ENCODE data around the gene IPCEF1. TPM values are rescaled to one million over a fixed set of nuclear protein-coding genes. Genes with fewer than 3 reads are reported as not detected.
A peak's percentile ranks its signal among the peaks of the same experiment; 100 is the strongest.

The IPCEF1 gene
- total RNA-seq, 6 experiments from 2014 or later, result 0.31 TPM; not detected in 5

DNA sequence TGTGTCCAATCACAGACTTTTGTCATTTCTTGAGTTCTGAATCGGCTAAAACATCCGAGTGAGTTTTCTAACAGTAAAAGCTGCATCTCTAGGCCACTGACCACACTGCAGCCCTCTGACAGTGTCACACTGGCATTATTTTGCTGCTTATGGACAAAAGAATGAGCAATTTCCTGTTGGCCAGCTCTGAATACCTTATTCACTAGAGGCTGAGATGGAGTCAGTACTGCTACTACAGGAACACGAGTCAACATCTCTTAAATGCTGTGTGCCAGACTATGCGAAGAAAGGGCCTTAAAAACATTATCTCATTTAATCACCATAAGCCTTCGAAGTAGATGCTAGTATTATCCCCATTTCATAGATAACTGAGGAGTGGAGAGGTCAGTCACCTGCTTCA is 42.5 kb upstream of the IPCEF1 start:
- DNase-seq, result peak; percentile 37
- Mint-ChIP-seq H3K9me3 (no peaks in the 10 kb centered on the region), H3K27ac (peak overlapping the region; percentile 24; the same call in 1 of the 2 replicates), H3K4me3 (no peak overlapping the region), H3K36me3 (ENCODE audit: low read depth) (peaks cover 25% of the 10 kb centered on the region), H3K4me1 (ENCODE audit: low read depth) (peaks cover 49% of the 10 kb centered on the region), H3K27me3 (ENCODE audit: insufficient read depth) (no peaks in the 10 kb centered on the region)
- TF ChIP-seq, protein P1, sequence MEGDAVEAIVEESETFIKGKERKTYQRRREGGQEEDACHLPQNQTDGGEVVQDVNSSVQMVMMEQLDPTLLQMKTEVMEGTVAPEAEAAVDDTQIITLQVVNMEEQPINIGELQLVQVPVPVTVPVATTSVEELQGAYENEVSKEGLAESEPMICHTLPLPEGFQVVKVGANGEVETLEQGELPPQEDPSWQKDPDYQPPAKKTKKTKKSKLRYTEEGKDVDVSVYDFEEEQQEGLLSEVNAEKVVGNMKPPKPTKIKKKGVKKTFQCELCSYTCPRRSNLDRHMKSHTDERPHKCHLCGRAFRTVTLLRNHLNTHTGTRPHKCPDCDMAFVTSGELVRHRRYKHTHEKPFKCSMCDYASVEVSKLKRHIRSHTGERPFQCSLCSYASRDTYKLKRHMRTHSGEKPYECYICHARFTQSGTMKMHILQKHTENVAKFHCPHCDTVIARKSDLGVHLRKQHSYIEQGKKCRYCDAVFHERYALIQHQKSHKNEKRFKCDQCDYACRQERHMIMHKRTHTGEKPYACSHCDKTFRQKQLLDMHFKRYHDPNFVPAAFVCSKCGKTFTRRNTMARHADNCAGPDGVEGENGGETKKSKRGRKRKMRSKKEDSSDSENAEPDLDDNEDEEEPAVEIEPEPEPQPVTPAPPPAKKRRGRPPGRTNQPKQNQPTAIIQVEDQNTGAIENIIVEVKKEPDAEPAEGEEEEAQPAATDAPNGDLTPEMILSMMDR (IDR thresholded peaks at IDR 0.05), result no peak

DNA sequence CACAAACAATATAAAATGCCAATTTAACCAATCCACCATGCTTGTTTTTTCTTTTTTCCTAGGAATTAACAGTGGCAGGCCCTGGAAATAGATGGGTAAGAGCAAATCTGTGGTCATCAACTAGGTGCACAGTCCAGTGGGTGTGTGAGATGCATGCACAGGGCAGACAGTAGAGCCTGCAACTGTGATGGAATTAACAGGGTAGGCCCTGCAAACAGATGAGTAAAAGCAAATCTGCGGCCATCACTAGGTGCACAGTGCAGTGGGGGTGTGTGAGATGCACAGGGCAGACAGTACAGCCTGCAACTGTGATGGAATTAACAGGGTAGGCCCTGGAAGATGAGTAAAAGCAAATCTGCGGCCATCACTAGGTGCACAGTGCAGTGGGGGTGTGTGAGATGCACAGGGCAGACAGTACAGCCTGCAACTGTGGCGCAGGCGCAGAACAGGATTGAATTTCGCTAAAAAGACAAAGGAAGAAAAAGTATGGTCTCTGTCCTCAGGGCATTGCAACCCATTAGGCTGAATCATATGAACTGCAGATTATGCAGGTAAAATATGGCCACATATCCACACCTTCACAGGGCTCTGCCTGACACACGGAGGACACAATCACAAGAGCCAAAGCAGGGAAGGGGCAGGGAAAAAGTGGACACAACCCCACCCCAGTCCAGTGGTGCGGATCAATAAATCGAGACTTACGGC is 41.0 kb upstream of the IPCEF1 start:
- TF ChIP-seq, protein P1 (IDR thresholded peaks at IDR 0.05), result no peak
- Mint-ChIP-seq H3K4me3 (no peak overlapping the region), H3K27ac (no peak overlapping the region), H3K9me3 (no peaks in the 10 kb centered on the region), H3K4me1 (ENCODE audit: low read depth) (peaks cover 48% of the 10 kb centered on the region), H3K27me3 (ENCODE audit: insufficient read depth) (no peaks in the 10 kb centered on the region), H3K36me3 (ENCODE audit: low read depth) (peaks cover 20% of the 10 kb centered on the region)
- no peak for DNase-seq

DNA sequence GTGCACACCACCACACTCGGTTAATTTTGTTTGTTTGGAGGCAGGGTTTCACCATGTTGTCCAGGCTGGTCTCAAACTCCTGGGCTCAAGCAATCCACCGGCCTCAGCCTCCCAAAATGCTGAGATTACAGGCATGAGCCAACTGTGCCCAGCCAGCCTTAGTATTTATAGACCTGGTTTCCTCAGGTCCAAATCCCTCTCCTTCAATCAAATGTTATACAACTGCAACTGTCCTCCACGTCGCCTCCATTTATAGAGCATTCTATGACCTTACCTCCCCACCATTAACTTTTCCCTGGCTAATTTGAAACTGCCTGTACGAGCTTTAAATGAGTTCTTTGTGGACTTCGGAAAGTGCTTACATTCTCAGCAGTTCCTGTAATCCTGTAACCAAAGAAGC is 39.3 kb upstream of the IPCEF1 start:
- Mint-ChIP-seq H3K27me3 (ENCODE audit: insufficient read depth) (no peaks in the 10 kb centered on the region; the same call in 1 of the 2 replicates), H3K36me3 (ENCODE audit: low read depth) (peaks cover 15% of the 10 kb centered on the region; the same call in 1 of the 2 replicates), H3K4me1 (ENCODE audit: low read depth) (peaks cover 33% of the 10 kb centered on the region), H3K9me3 (no peaks in the 10 kb centered on the region), H3K27ac (no peak overlapping the region), H3K4me3 (no peak overlapping the region)
- TF ChIP-seq, protein P1 (IDR thresholded peaks at IDR 0.05), result no peak
- DNase-seq, result no peak

DNA sequence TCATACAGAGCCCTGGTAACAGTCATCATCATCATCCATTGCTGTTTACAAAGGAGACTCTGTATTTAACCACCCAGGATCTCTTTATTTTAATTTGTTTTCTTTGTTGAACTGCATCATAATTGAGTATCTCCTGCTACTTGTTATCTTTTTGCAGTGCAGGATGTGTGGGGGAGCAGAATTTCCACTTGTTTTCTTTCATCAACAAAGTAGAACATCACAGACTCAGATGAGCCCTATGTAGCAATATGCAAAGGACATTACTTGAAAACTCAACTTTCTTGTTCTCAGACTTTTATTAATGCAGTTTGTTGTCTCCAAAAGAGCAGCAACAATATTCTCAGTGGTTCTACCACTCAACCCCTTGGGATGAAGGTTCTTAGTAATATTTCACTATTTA is 38.7 kb upstream of the IPCEF1 start:
- no peak for DNase-seq
- Mint-ChIP-seq H3K27ac (no peak overlapping the region), H3K9me3 (peaks cover under 1% of the 10 kb centered on the region; the same call in 1 of the 2 replicates), H3K4me3 (no peak overlapping the region), H3K36me3 (ENCODE audit: low read depth) (peaks cover 15% of the 10 kb centered on the region; the same call in 1 of the 2 replicates), H3K4me1 (ENCODE audit: low read depth) (peaks cover 35% of the 10 kb centered on the region), H3K27me3 (ENCODE audit: insufficient read depth) (no peaks in the 10 kb centered on the region; the same call in 1 of the 2 replicates)
- TF ChIP-seq, protein P1 (IDR thresholded peaks at IDR 0.05), result no peak

DNA sequence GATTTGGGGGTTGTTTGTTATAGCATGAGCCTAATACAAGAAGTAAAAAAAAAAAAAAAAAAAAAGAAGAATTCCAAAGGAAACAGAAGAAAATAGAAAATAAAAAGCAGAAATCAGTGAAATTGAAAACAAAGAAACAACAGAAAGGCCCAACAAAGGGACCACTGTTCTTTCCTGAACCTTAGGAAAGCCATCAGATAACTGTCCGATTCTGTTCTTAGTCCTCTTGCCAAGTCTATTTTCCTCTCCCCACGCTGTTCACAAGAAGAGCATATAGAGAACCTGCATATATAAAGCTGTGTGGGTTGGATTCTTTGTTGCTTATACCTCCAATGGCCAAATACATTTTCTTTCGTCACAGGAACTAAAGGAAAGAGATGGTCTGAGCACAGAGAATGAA is 38.0 kb upstream of the IPCEF1 start:
- Mint-ChIP-seq H3K36me3 (ENCODE audit: low read depth) (peaks cover 16% of the 10 kb centered on the region), H3K27ac (no peak overlapping the region), H3K4me3 (no peak overlapping the region), H3K9me3 (peaks cover 5% of the 10 kb centered on the region), H3K4me1 (ENCODE audit: low read depth) (peaks cover 35% of the 10 kb centered on the region), H3K27me3 (ENCODE audit: insufficient read depth) (no peaks in the 10 kb centered on the region; the same call in 1 of the 2 replicates)
- DNase-seq, result no peak
- TF ChIP-seq, protein P1 (IDR thresholded peaks at IDR 0.05), result no peak
